LNCAP (cell line): Measurements from ENCODE around the gene ASS1.

Source experiments
- CTCF ChIP-seq: fragments of 450-650 bp; IDR thresholded peaks from 2 replicates; pipeline ENCODE4 v1.5.1; 2017; ENCODE audit warnings: mild to moderate bottlenecking

ASS1 gene

GRCh38 chr9:130548103-130548502, 103.3 kb downstream of the ASS1 start:
- no peak for TF ChIP-seq CTCF

GRCh38 chr9:130549093-130549735, 104.5 kb downstream of the ASS1 start:
- no peak for TF ChIP-seq CTCF
